ENCODE measurements around the gene SIPA1. TPM values are rescaled to one million over a fixed set of nuclear protein-coding genes. Genes with fewer than 3 reads are reported as not detected.

The SIPA1 gene
- total RNA-seq, 2 donors from 2014 or later: 39.9 to 46.8 TPM

DNA sequence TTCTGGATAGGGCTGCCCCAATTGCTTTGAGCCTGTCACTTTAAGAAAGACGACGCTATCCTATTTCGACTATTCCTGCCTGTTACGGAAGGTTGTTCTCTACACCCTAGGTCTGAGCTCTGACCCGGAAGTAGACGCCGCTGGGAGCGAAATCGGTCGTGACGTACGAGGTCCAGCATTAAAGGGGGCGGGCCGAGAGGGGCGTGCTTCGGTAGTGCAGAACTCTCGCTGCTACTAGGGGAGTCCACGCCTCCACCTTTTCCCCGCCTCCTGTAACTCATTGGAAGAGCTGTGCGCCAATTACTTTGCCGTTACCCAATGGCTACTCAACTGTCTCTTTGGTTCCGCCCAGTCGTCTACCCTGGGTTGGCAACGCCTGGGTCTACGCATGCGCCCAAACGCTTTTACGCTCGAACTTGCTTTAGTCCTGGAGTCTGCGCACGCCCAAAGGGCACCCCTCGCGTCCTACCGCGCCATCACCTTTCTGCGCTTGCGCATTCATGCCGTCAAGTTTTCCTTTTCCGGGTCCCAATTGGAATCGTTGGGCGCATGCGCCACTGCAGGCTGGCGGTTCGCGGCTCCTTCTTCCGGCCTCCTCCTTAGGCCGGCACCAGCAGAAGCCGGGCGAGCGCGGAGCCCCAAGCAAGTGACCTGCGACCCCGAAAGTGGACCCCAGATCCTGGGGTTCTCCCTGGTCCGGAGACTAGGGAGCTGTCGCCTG is 22.5 kb upstream of the SIPA1 start, which contains the start of gene PCNX3:
Gene PCNX3 (plus strand): TSS at position 548 of the 721 bp plus-strand sequence. CDS start 536 bp downstream, outside the sequence.
- H3K4me3 ChIP-seq (ENCODE audit: low read length): peak within 1 kb of the TSS; percentile 84
- peak within 1 kb of the TSS; percentile 82 for H3K4me3 Mint-ChIP-seq
- no peaks in the 10 kb centered on the region for H3K9me3 Mint-ChIP-seq
- H3K27me3 Mint-ChIP-seq (ENCODE audit: insufficient read depth): no peaks in the 10 kb centered on the region
- H3K27ac ChIP-seq (ENCODE audit: low read depth, low read length): peak within 1 kb of the TSS; percentile 61
- peaks cover 8% of the 10 kb centered on the region for H3K4me1 ChIP-seq (ENCODE audit: control insufficient read depth, insufficient read depth, low read length)
- H3K27ac Mint-ChIP-seq: peak within 1 kb of the TSS; percentile 98
- peak within 1 kb of the TSS; percentile 57 for H3K9ac ChIP-seq (ENCODE audit: extremely low read depth, low read length, poor library complexity, severe bottlenecking)
- peak; percentile 100 for DNase-seq
- H3K4me1 Mint-ChIP-seq: peaks cover 12% of the 10 kb centered on the region
- H3K9me3 ChIP-seq (ENCODE audit: control insufficient read depth, low read length): no peaks in the 10 kb centered on the region
- no peak for TF ChIP-seq CTCF (conservative IDR thresholded peaks at IDR 0.05)
- H3K36me3 Mint-ChIP-seq (ENCODE audit: low read depth): peaks cover 25% of the 10 kb centered on the region
- H3K36me3 ChIP-seq (ENCODE audit: control insufficient read depth, insufficient read depth, low read length): peaks cover 40% of the 10 kb centered on the region
- WGBS, 2 experiments (ENCODE audit: insufficient coverage in 1 of 2, insufficient read length in 1 of 2): 0 to 1% methylated on average over 27 to 55 of the region's 55 CpGs
- H3K27me3 ChIP-seq (ENCODE audit: control insufficient read depth, insufficient read depth, low read length, poor library complexity, severe bottlenecking): no peaks in the 10 kb centered on the region

DNA sequence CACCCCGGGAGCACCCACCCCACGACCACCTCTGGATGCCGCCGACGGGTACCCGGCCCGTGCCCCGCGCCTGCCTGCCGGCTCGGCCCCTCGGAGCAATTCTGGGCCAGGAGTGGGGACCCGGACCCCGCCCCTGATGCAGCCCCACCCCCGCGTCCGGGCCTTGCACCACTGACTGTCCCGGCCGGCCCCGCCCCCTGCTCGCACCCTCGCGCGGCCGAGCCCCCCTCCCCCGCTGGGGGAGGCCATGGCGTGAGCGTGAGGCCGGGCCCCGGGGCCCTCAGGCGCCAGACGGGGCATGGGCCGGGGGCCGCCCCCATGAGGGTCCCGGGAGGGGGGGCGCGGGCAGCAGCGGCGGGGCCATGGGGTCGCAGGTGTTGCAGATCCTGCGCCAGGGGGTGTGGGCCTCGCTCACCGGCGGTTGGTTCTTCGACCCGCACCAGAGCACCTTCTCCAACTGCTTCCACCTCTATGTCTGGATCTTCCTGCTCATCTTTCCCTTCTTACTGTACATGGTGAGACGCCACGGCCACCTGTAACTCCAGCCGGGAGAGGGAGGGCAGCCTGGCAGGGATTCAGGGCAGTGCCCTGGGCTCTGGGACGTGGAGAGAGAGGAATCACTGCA is 21.8 kb upstream of the SIPA1 start:
- Histone ChIP-seq H3K36me3 (ENCODE audit: control insufficient read depth, insufficient read depth, low read length) (peaks cover 40% of the 10 kb centered on the region), H3K4me1 (ENCODE audit: control insufficient read depth, insufficient read depth, low read length) (peaks cover 8% of the 10 kb centered on the region), H3K27ac (ENCODE audit: low read depth, low read length) (peak overlapping the region; percentile 61), H3K9me3 (ENCODE audit: control insufficient read depth, low read length) (no peaks in the 10 kb centered on the region), H3K9ac (ENCODE audit: extremely low read depth, low read length, poor library complexity, severe bottlenecking) (peak overlapping the region; percentile 57), H3K4me3 (ENCODE audit: low read length) (peak overlapping the region; percentile 84), H3K27me3 (ENCODE audit: control insufficient read depth, insufficient read depth, low read length, poor library complexity, severe bottlenecking) (no peaks in the 10 kb centered on the region)
- Mint-ChIP-seq H3K4me3 (peak overlapping the region; percentile 82), H3K9me3 (no peaks in the 10 kb centered on the region), H3K4me1 (peaks cover 12% of the 10 kb centered on the region), H3K36me3 (ENCODE audit: low read depth) (peaks cover 22% of the 10 kb centered on the region), H3K27ac (peak overlapping the region; percentile 88), H3K27me3 (ENCODE audit: insufficient read depth) (no peaks in the 10 kb centered on the region)
- no peak for TF ChIP-seq CTCF (conservative IDR thresholded peaks at IDR 0.05)
- no peak for DNase-seq
- 3 to 5% methylated on average over 7 to 50 of the region's 50 CpGs for WGBS, 2 experiments (ENCODE audit: insufficient coverage in 1 of 2, insufficient read length in 1 of 2)

- Mint-ChIP-seq H3K27ac (peak overlapping the region; percentile 88), H3K4me3 (peak overlapping the region; percentile 82), H3K27me3 (ENCODE audit: insufficient read depth) (no peaks in the 10 kb centered on the region), H3K9me3 (no peaks in the 10 kb centered on the region), H3K4me1 (peaks cover 12% of the 10 kb centered on the region), H3K36me3 (ENCODE audit: low read depth) (peaks cover 27% of the 10 kb centered on the region)
- Histone ChIP-seq H3K4me1 (ENCODE audit: control insufficient read depth, insufficient read depth, low read length) (peaks cover 8% of the 10 kb centered on the region), H3K27me3 (ENCODE audit: control insufficient read depth, insufficient read depth, low read length, poor library complexity, severe bottlenecking) (no peaks in the 10 kb centered on the region), H3K4me3 (ENCODE audit: low read length) (peak overlapping the region; percentile 84), H3K9me3 (ENCODE audit: control insufficient read depth, low read length) (no peaks in the 10 kb centered on the region), H3K36me3 (ENCODE audit: control insufficient read depth, insufficient read depth, low read length) (peaks cover 44% of the 10 kb centered on the region), H3K27ac (ENCODE audit: low read depth, low read length) (no peak overlapping the region), H3K9ac (ENCODE audit: extremely low read depth, low read length, poor library complexity, severe bottlenecking) (peak overlapping the region; percentile 57)
- DNase-seq: no peak
- WGBS, 2 experiments (ENCODE audit: insufficient coverage in 1 of 2, insufficient read length in 1 of 2): 88 to 94% methylated on average over 5 to 9 of the region's 10 CpGs
- TF ChIP-seq CTCF (conservative IDR thresholded peaks at IDR 0.05): no peak
Observed at GRCh38 chr11:65616575-65617001, 21.3 kb upstream of the SIPA1 start.

All from endodermal cell (in vitro differentiated cells).